ENCODE measurements around the gene CARNS1. TPM values are rescaled to one million over a fixed set of nuclear protein-coding genes. Genes with fewer than 3 reads are reported as not detected.

The CARNS1 gene
- total and polyA plus RNA-seq, 9 of the 15 experiments (the other 6 are each of a cell fraction or from before 2014, with no cell fraction given) = 0.01 to 0.18 (median 0.06) TPM; not detected in 3

DNA sequence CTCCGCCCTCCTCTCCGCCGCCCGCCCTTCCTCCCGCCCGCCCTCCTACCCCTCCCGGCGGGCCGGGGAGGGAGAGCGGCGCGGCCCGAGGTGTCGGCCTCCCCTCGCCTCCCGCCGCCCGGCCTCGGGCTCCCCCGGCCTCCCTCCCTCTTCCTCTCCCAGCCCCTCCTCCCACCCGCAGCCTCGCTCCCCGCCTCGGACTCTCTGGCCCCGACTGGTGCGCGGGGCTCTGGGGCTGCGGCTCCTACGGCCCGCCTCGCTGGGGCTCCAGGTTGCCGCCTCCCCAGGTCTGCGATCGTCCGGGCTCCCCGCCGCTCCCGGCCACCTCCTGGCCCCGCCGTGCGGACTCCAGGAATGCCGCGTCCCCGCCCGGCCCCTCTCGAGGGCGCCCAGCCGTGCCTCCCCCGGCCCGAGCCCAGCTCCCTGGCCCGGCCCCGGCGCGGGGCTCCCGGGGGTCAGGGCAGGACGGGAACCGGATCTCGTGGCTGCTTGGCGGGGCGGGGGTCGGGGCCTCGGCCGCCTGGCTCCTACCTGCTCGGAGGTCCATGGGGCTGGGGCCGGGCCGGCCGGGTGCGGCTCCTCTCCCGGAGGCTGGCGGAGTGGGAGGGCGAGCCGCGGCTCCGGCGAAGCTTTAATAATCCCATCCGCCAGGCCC lies 42.4 kb upstream of the CARNS1 start, which contains the start of gene CLCF1 (continued):
- TF ChIP-seq, protein P1, sequence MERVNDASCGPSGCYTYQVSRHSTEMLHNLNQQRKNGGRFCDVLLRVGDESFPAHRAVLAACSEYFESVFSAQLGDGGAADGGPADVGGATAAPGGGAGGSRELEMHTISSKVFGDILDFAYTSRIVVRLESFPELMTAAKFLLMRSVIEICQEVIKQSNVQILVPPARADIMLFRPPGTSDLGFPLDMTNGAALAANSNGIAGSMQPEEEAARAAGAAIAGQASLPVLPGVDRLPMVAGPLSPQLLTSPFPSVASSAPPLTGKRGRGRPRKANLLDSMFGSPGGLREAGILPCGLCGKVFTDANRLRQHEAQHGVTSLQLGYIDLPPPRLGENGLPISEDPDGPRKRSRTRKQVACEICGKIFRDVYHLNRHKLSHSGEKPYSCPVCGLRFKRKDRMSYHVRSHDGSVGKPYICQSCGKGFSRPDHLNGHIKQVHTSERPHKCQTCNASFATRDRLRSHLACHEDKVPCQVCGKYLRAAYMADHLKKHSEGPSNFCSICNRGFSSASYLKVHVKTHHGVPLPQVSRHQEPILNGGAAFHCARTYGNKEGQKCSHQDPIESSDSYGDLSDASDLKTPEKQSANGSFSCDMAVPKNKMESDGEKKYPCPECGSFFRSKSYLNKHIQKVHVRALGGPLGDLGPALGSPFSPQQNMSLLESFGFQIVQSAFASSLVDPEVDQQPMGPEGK (CRISPR knock-in tag; IDR thresholded peaks at IDR 0.05; ENCODE audit: borderline replicate concordance) = no peak
- TF ChIP-seq ZNF124 (CRISPR knock-in tag; IDR thresholded peaks at IDR 0.05) (no peak), UBTF (IDR thresholded peaks at IDR 0.05; ENCODE audit: borderline replicate concordance in 1 of 2, low read depth in 2 of 2, low read length in 2 of 2) (peak in 1 of 2 experiments; percentile 67; a peak in 1 of 4 replicates), RB1 (IDR thresholded peaks at IDR 0.05; ENCODE audit: low read depth) (0 out of 2 replicates have a peak, but pooled peaks have one; percentile 25), NFIX (CRISPR knock-in tag; IDR thresholded peaks at IDR 0.05; ENCODE audit: low read depth) (no peak), SNRNP70 (optimal IDR thresholded peaks at IDR 0.05; ENCODE audit: low read depth, low read length) (no peak), CHD1 (IDR thresholded peaks at IDR 0.05; ENCODE audit: low read length) (peak; percentile 27), ZBTB7A (IDR thresholded peaks at IDR 0.05; ENCODE audit: borderline replicate concordance, control insufficient read depth, low read depth, low read length) (no peak; the same call in 1 of the 2 replicates), NCOA1 (IDR thresholded peaks at IDR 0.05; ENCODE audit: low read depth) (no peak), ZNF584 (CRISPR knock-in tag; IDR thresholded peaks at IDR 0.05; ENCODE audit: low read depth) (no peak), FIP1L1 (IDR thresholded peaks at IDR 0.05; ENCODE audit: low read depth, low read length, poor library complexity, severe bottlenecking) (peak; percentile 25)
- TF ChIP-seq, protein P2, sequence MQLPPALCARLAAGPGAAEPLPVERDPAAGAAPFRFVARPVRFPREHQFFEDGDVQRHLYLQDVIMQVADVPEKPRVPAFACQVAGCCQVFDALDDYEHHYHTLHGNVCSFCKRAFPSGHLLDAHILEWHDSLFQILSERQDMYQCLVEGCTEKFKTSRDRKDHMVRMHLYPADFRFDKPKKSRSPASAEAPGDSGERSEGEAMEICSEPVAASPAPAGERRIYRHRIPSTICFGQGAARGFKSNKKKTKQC (CRISPR knock-in tag; IDR thresholded peaks at IDR 0.05) = no peak
- TF ChIP-seq, protein P3, sequence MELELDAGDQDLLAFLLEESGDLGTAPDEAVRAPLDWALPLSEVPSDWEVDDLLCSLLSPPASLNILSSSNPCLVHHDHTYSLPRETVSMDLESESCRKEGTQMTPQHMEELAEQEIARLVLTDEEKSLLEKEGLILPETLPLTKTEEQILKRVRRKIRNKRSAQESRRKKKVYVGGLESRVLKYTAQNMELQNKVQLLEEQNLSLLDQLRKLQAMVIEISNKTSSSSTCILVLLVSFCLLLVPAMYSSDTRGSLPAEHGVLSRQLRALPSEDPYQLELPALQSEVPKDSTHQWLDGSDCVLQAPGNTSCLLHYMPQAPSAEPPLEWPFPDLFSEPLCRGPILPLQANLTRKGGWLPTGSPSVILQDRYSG (tag; conservative IDR thresholded peaks at IDR 0.05; ENCODE audit: low read depth) = no peak

Data from K562 (cell line).